Fibroblast of skin of abdomen (primary cell): ENCODE measurements around the gene HSF5.

ENCODE experiments used
- DNase-seq: peaks from one replicate; pipeline ENCODE4 v3.0.0-alpha.2; 2013

Gene HSF5

GRCh38 chr17:58476812-58477211 is 11.4 kb downstream of the HSF5 start:
- no peak for DNase-seq

GRCh38 chr17:58475985-58476384 is 12.2 kb downstream of the HSF5 start:
- DNase-seq = no peak

- no peak for DNase-seq
These were observed 17.9 kb downstream of the HSF5 start for GRCh38 chr17:58470356-58470755.

- DNase-seq = no peak
These were observed 19.3 kb downstream of the HSF5 start for GRCh38 chr17:58468944-58469343.

- no peak for DNase-seq
These were observed 32.7 kb downstream of the HSF5 start for GRCh38 chr17:58455491-58455890.

GRCh38 chr17:58452738-58453137 is 35.5 kb downstream of the HSF5 start:
- DNase-seq = peak; percentile 4

- peak; percentile 78 for DNase-seq
These were observed 40.9 kb downstream of the HSF5 start for GRCh38 chr17:58447039-58447975.

GRCh38 chr17:58446086-58446485 is 42.1 kb downstream of the HSF5 start:
- DNase-seq = no peak

GRCh38 chr17:58436805-58437239 is 51.4 kb downstream of the HSF5 start:
- DNase-seq = no peak

GRCh38 chr17:58436245-58436644 is 52.0 kb downstream of the HSF5 start:
- no peak for DNase-seq

- DNase-seq = no peak
These were observed 55.2 kb downstream of the HSF5 start for GRCh38 chr17:58432806-58433573.

- DNase-seq = no peak
These were observed 60.4 kb downstream of the HSF5 start for GRCh38 chr17:58427807-58428206.

- no peak for DNase-seq
These were observed 66.5 kb downstream of the HSF5 start for GRCh38 chr17:58421711-58422110.

GRCh38 chr17:58420827-58421226 is 67.4 kb downstream of the HSF5 start:
- DNase-seq = no peak

GRCh38 chr17:58417300-58418092 is 70.7 kb downstream of the HSF5 start, which contains the start of gene RNF43:
Gene RNF43 (minus strand): TSS chr17:58417534. CDS start chr17:58415577, 1,957 bp downstream.
- peak; percentile 72 for DNase-seq

GRCh38 chr17:58416937-58417299 is 71.3 kb downstream of the HSF5 start:
- no peak for DNase-seq

- DNase-seq = no peak
These were observed 71.8 kb downstream of the HSF5 start for GRCh38 chr17:58416396-58416795.

GRCh38 chr17:58415371-58416055 is 72.7 kb downstream of the HSF5 start:
- no peak for DNase-seq

- DNase-seq = no peak
These were observed 73.6 kb downstream of the HSF5 start for GRCh38 chr17:58414596-58414997.

GRCh38 chr17:58413684-58414083 is 74.5 kb downstream of the HSF5 start:
- DNase-seq = no peak

- no peak for DNase-seq
These were observed 75.1 kb downstream of the HSF5 start for GRCh38 chr17:58412961-58413586.
